Cardiac fibroblast (primary cell): ENCODE data around the gene SUMO3.

Experiments used
- DNase-seq, 2 donors: peaks; one replicate each; pipeline versions ENCODE4 v3.0.0 to v3.0.0-alpha.2; 2010; ENCODE audit warnings: low read depth in 2 of 2
- H3K4me3 ChIP-seq, 2 donors: replicated peaks in 1 of 2; 1 replicate in 1 of 2; 2 replicates in 1 of 2; pipeline ENCODE4 v1.5.1; 2011; ENCODE audit warnings: low read depth in 2 of 2, low read length in 2 of 2, mild to moderate bottlenecking in 2 of 2, moderate library complexity in 1 of 2
- TF ChIP-seq, protein P1 (sequence below): IDR thresholded peaks from one replicate; pipeline ENCODE4 v1.5.1; 2011; ENCODE audit warnings: low read depth, mild to moderate bottlenecking, low read length, inconsistent platforms

The SUMO3 gene

GRCh38 chr21:44853601-44854390 is 35.9 kb upstream of the SUMO3 start:
- DNase-seq, result no peak
- no peak overlapping the region for H3K4me3 ChIP-seq
- TF ChIP-seq, protein P1, sequence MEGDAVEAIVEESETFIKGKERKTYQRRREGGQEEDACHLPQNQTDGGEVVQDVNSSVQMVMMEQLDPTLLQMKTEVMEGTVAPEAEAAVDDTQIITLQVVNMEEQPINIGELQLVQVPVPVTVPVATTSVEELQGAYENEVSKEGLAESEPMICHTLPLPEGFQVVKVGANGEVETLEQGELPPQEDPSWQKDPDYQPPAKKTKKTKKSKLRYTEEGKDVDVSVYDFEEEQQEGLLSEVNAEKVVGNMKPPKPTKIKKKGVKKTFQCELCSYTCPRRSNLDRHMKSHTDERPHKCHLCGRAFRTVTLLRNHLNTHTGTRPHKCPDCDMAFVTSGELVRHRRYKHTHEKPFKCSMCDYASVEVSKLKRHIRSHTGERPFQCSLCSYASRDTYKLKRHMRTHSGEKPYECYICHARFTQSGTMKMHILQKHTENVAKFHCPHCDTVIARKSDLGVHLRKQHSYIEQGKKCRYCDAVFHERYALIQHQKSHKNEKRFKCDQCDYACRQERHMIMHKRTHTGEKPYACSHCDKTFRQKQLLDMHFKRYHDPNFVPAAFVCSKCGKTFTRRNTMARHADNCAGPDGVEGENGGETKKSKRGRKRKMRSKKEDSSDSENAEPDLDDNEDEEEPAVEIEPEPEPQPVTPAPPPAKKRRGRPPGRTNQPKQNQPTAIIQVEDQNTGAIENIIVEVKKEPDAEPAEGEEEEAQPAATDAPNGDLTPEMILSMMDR, result no peak

- TF ChIP-seq, protein P1, result no peak
- no peak overlapping the region for H3K4me3 ChIP-seq
- no peak for DNase-seq
Measured at GRCh38 chr21:44850905-44851657, 33.2 kb upstream of the SUMO3 start.

GRCh38 chr21:44850208-44850800 is 32.4 kb upstream of the SUMO3 start:
- no peak for DNase-seq
- TF ChIP-seq, protein P1, result no peak
- no peak overlapping the region for H3K4me3 ChIP-seq

- DNase-seq, result no peak
- TF ChIP-seq, protein P1, result no peak
- H3K4me3 ChIP-seq, result no peak overlapping the region
Measured at GRCh38 chr21:44849616-44850130, 31.8 kb upstream of the SUMO3 start.

GRCh38 chr21:44848821-44849521 is 31.1 kb upstream of the SUMO3 start:
- DNase-seq, result no peak
- TF ChIP-seq, protein P1, result no peak
- H3K4me3 ChIP-seq, result no peak overlapping the region
